NCI-H1048 (cell line): ENCODE data around the gene ITPKC.
"Not testable (repeated sequence)": the region's sequence is repeated elsewhere in the genome, so short reads cannot be mapped to it uniquely, and the experiment has no call there.

Source experiments
- DNase-seq: peaks from one replicate; lab custom pipeline; 2025; lab: John Stamatoyannopoulos, UW

The ITPKC gene

DNA sequence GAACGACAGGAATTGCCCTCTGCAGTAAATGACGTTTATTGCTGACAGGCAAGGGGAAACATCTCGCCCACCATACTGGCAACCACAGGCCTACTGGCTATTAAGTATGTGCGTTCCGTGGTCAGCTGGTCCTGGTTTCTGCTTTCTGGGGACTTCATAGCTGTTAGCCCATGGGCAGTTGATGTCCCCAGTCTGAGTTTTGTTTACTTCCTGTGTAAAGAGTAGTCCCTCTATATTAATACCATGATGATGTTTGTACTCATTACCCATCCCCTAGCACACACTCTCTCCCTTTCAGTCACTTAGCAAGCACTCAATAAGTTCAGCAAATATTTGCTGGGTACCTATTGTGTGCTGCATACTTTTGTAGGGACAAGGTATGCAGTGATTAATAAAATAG is 52.0 kb downstream of the ITPKC start:
- no peak for DNase-seq

- not testable (repeated sequence) for DNase-seq
These were observed 54.4 kb downstream of the ITPKC start for GRCh38 chr19:40771101-40771862.

DNA sequence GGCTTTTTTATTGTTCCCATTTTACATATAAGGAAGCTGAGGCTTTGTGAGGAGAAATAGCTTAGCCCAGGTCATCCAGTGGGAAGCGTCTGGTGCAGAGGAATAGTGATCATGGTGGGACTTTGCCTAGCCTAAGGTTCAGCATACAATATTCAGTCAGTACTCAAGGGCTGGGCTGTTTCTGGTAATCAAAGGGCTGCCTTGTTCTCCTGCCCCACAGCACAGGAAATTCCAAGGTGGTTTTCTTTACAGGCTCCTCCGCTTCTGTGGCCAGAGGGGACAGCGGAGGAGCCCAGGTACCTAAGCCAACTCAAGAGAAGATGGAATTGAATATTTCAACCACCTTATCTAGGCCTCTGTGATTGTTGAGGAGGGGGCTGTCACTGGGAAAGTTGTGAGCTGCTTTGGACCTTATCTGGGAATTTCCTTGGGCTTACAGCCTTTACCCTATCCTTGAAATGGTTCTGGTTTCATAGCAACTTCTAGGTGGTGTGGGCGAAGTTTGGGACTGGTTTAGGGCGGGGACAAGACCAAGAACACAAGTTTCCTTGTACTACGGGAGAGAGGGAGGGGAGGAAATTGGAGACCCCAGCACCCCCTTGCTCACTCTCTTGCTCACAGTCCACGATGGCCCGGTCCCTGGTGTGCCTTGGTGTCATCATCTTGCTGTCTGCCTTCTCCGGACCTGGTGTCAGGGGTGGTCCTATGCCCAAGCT is 58.2 kb downstream of the ITPKC start, which contains the start of gene MIA:
Gene MIA (plus strand): TSS at position 606 of the 716 bp plus-strand sequence. CDS start 22 bp downstream, at position 628.
- DNase-seq = no peak

- no peak for DNase-seq
These were observed 58.7 kb downstream of the ITPKC start for GRCh38 chr19:40775632-40776022.

- DNase-seq = no peak
These were observed 59.5 kb downstream of the ITPKC start for GRCh38 chr19:40776364-40776763.

DNA sequence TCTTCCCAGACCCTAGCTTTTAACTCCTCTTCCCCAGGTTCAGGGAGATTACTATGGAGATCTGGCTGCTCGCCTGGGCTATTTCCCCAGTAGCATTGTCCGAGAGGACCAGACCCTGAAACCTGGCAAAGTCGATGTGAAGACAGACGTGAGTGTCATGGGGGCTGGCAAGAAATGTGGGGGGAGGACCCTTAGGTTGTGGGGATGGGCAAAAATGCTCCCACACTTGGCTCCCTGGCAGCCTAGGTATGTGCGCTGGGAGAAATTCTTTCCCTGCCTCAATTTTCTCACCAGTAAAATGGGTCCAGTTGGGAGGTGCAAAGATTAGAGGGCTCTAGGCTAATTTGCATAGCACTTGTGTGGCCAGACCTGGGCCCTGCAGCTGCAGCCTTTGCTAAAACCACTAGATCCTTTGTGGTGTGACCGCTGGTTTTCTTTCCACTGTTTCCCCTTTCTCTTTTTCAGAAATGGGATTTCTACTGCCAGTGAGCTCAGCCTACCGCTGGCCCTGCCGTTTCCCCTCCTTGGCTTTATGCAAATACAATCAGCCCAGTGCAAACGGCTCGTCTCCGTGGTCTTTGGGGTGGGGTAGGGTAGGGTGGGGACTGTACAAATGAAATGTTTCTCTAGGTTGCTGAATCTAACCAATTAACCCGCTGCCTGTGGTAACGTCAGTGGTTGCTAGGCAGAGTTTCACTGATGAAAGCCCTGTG is 60.2 kb downstream of the ITPKC start:
- peak; percentile 72 for DNase-seq

GRCh38 chr19:40777645-40777936 is 60.7 kb downstream of the ITPKC start:
- DNase-seq = no peak

GRCh38 chr19:40777937-40778705 is 61.2 kb downstream of the ITPKC start, which contains the start of gene RAB4B:
RAB4B (plus strand) TSS chr19:40778247; CDS start chr19:40778376, 129 bp downstream.
- peak; percentile 98 for DNase-seq

- no peak for DNase-seq
These were observed 61.9 kb downstream of the ITPKC start for GRCh38 chr19:40778706-40779284.

DNA sequence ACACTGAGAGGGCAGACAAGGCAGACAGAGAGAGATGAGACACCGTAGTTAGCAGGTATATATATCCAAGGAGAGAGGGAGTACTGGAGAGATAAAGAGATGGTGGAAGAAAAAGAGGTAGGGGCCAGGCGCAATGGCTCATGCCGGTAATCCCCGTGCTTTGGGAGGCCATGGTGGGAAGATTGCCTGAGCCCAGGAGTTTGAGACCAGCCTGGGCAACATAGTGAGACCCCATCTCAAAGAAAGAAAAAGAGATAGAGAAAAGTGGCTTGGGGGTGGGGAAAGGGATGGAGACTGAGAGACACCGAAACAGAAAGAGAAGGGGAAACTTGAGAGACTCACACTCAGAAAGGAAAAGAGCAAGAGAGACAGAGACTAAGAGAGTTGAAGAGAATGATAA is 63.7 kb downstream of the ITPKC start:
- DNase-seq = no peak

- DNase-seq = no peak
These were observed 64.2 kb downstream of the ITPKC start for GRCh38 chr19:40781140-40781539.

GRCh38 chr19:40783711-40784110 is 66.8 kb downstream of the ITPKC start:
- DNase-seq = no peak

- not testable (repeated sequence) for DNase-seq
These were observed 67.2 kb downstream of the ITPKC start for GRCh38 chr19:40784146-40784545.

DNA sequence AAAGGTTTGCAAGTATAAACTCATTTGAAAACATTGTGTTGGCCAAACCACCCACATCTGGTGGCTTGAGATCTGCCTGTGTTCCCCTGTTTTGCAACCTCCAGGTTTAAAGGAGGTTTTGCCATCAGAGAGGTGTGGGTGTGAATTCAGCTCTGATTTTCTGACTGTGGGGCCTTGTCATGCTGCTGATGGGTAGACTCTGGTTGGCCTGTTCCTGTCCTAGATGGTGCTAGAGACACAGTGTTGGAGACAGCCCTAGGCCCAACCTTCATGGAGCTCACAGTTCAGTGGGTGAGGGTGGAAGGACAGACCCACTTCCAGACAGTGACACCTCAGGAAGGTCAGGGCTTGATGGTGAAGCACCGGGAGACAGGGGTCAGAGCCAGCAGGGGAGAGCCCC is 68.6 kb downstream of the ITPKC start:
- DNase-seq = no peak

GRCh38 chr19:40786060-40787037 is 69.4 kb downstream of the ITPKC start:
- no peak for DNase-seq
